Duodenal mucosa (tissue), 2 donors: ENCODE results near the gene GAL3ST2.

Experiments used
- H3K27ac ChIP-seq: one replicate; pipeline ENCODE4 v1.7.0; 2013; ENCODE audit warnings: low read depth, low read length
- H3K27me3 ChIP-seq, 2 donors: one replicate each; pipeline ENCODE4 v1.7.0; 2013; ENCODE audit warnings: low read length in 2 of 2, control low read depth in 1 of 2; ENCODE audit not compliant: insufficient read depth in 2 of 2, control insufficient read depth in 1 of 2
- H3K36me3 ChIP-seq, 2 donors: one replicate each; pipeline ENCODE4 v1.7.0; 2013; ENCODE audit warnings: low read length in 2 of 2, control low read depth in 1 of 2; ENCODE audit not compliant: insufficient read depth in 2 of 2, control insufficient read depth in 1 of 2
- H3K4me1 ChIP-seq, 2 donors: one replicate each; pipeline ENCODE4 v1.7.0; 2013; ENCODE audit warnings: low read length in 2 of 2, control low read depth in 1 of 2; ENCODE audit not compliant: insufficient read depth in 2 of 2, control insufficient read depth in 1 of 2
- H3K4me3 ChIP-seq, 2 donors: one replicate each; pipeline ENCODE4 v1.7.0; 2013; ENCODE audit warnings: low read length in 2 of 2, low read depth in 1 of 2
- H3K9ac ChIP-seq, 2 donors: one replicate each; pipeline ENCODE4 v1.7.0; 2013; ENCODE audit warnings: low read length in 2 of 2, low read depth in 1 of 2
- H3K9me3 ChIP-seq, 2 donors: one replicate each; pipeline ENCODE4 v1.7.0; 2013; ENCODE audit warnings: low read length in 2 of 2, control low read depth in 1 of 2; ENCODE audit not compliant: control insufficient read depth in 1 of 2

GAL3ST2 gene

GRCh38 chr2:241809383-241810306, 33.0 kb downstream of the GAL3ST2 start:
- peaks cover 11 to 15% of the 10 kb centered on the region in 2 donors for H3K4me1 ChIP-seq
- H3K4me3 ChIP-seq: peak overlapping the region; percentile 61 to 65
- peaks cover 1 to 3% of the 10 kb centered on the region in 2 donors for H3K27me3 ChIP-seq
- H3K27ac ChIP-seq: no peak overlapping the region
- H3K36me3 ChIP-seq: no peaks in the 10 kb centered on the region
- H3K9me3 ChIP-seq: no peaks in the 10 kb centered on the region
- peak overlapping the region; percentile 64 to 68 for H3K9ac ChIP-seq

GRCh38 chr2:241810307-241811200, 33.9 kb downstream of the GAL3ST2 start:
- Histone ChIP-seq H3K4me3 (peak overlapping the region in 1 of 2 donors; percentile 61), H3K9me3 (no peaks in the 10 kb centered on the region), H3K9ac (no peak overlapping the region), H3K4me1 (peaks cover 11 to 13% of the 10 kb centered on the region in 2 donors), H3K27me3 (no peaks in the 10 kb centered on the region), H3K27ac (no peak overlapping the region), H3K36me3 (no peaks in the 10 kb centered on the region)

- Histone ChIP-seq H3K9me3 (no peaks in the 10 kb centered on the region), H3K9ac (no peak overlapping the region), H3K27ac (no peak overlapping the region), H3K4me3 (no peak overlapping the region), H3K36me3 (no peaks in the 10 kb centered on the region), H3K27me3 (no peaks in the 10 kb centered on the region), H3K4me1 (peaks cover 11 to 13% of the 10 kb centered on the region in 2 donors)
Measured at GRCh38 chr2:241811201-241811951, 34.8 kb downstream of the GAL3ST2 start.

GRCh38 chr2:241811952-241812729, 35.5 kb downstream of the GAL3ST2 start:
- Histone ChIP-seq H3K9ac (no peak overlapping the region), H3K4me3 (no peak overlapping the region), H3K36me3 (no peaks in the 10 kb centered on the region), H3K9me3 (no peaks in the 10 kb centered on the region), H3K4me1 (peaks cover 11 to 13% of the 10 kb centered on the region in 2 donors), H3K27ac (no peak overlapping the region), H3K27me3 (no peaks in the 10 kb centered on the region)

GRCh38 chr2:241812730-241813643, 36.4 kb downstream of the GAL3ST2 start:
- no peak overlapping the region for H3K27ac ChIP-seq
- H3K9me3 ChIP-seq: no peaks in the 10 kb centered on the region
- H3K4me1 ChIP-seq: peaks cover 11 to 13% of the 10 kb centered on the region in 2 donors
- no peaks in the 10 kb centered on the region for H3K36me3 ChIP-seq
- no peaks in the 10 kb centered on the region for H3K27me3 ChIP-seq
- no peak overlapping the region for H3K9ac ChIP-seq
- H3K4me3 ChIP-seq: no peak overlapping the region

GRCh38 chr2:241813644-241814392, 37.2 kb downstream of the GAL3ST2 start:
- peaks cover 7% of the 10 kb centered on the region in 2 donors for H3K4me1 ChIP-seq
- no peaks in the 10 kb centered on the region for H3K27me3 ChIP-seq
- no peaks in the 10 kb centered on the region for H3K9me3 ChIP-seq
- no peak overlapping the region for H3K4me3 ChIP-seq
- no peaks in the 10 kb centered on the region for H3K36me3 ChIP-seq
- no peak overlapping the region for H3K27ac ChIP-seq
- H3K9ac ChIP-seq: no peak overlapping the region

- H3K4me1 ChIP-seq: peaks cover 5% of the 10 kb centered on the region in 2 donors
- no peaks in the 10 kb centered on the region for H3K27me3 ChIP-seq
- no peak overlapping the region for H3K4me3 ChIP-seq
- H3K9ac ChIP-seq: no peak overlapping the region
- H3K36me3 ChIP-seq: no peaks in the 10 kb centered on the region
- H3K27ac ChIP-seq: no peak overlapping the region
- H3K9me3 ChIP-seq: no peaks in the 10 kb centered on the region
Measured at GRCh38 chr2:241814393-241814642, 37.7 kb downstream of the GAL3ST2 start.

- Histone ChIP-seq H3K4me1 (no peaks in the 10 kb centered on the region), H3K4me3 (no peak overlapping the region), H3K9me3 (no peaks in the 10 kb centered on the region), H3K36me3 (no peaks in the 10 kb centered on the region), H3K27ac (no peak overlapping the region), H3K9ac (no peak overlapping the region), H3K27me3 (no peaks in the 10 kb centered on the region)
Measured at GRCh38 chr2:241814643-241815476, 38.2 kb downstream of the GAL3ST2 start.
